ENCODE data around the gene TUB. TPM values are rescaled to one million over a fixed set of nuclear protein-coding genes. Genes with fewer than 3 reads are reported as not detected.

The TUB gene
- total and polyA plus RNA-seq, 2 of the 8 experiments (the other 6 are each of a cell fraction or from before 2014, with no cell fraction given): 15.3 to 31.3 TPM

GRCh38 chr11:8097468-8097867, 16.5 kb downstream of the TUB start:
- Histone ChIP-seq H3K4me3 (ENCODE audit: extremely low read depth in 1 of 4, insufficient read depth in 2 of 4, low read depth in 3 of 4, low read length in 4 of 4) (no peak overlapping the region), H3K4me2 (ENCODE audit: insufficient read depth in 1 of 2, low read depth in 2 of 2, low read length in 2 of 2) (no peak overlapping the region), H3K18ac (ENCODE audit: extremely low read depth, low read length) (no peak overlapping the region), H3K27me3 (replicated peaks in 1 of 4; ENCODE audit: control insufficient read depth in 3 of 4, extremely low read depth in 1 of 4, insufficient read depth in 3 of 4, low read length in 3 of 4) (no peaks in the 10 kb centered on the region; a peak in 1 of 7 replicates), H2AK5ac (ENCODE audit: low read depth, low read length) (no peak overlapping the region), H3K79me2 (ENCODE audit: control insufficient read depth in 1 of 2, insufficient read depth in 2 of 2, low read length in 2 of 2) (no peaks in the 10 kb centered on the region), H3K9ac (replicated peaks in 1 of 4; ENCODE audit: extremely low read depth in 1 of 4, low read depth in 3 of 4, low read length in 3 of 4) (no peak overlapping the region), H3K4me1 (replicated peaks in 1 of 4; ENCODE audit: control insufficient read depth in 3 of 4, insufficient read depth in 4 of 4, low read length in 3 of 4) (no peaks in the 10 kb centered on the region), H3K79me1 (ENCODE audit: low read depth, low read length) (peaks cover 3% of the 10 kb centered on the region; the same call in 1 of the 2 replicates), H3K23me2 (ENCODE audit: low read depth, low read length) (no peaks in the 10 kb centered on the region; the same call in 1 of the 2 replicates), H2BK12ac (ENCODE audit: low read depth, low read length) (no peak overlapping the region), H2AFZ (ENCODE audit: low read length) (no peak overlapping the region), H2BK15ac (ENCODE audit: low read length) (no peak overlapping the region), H3K23ac (ENCODE audit: insufficient read length) (no peak overlapping the region), H4K5ac (ENCODE audit: insufficient read length, low read depth, low read length) (no peak overlapping the region), H3K27ac (ENCODE audit: low read depth, low read length) (no peak overlapping the region), H4K8ac (ENCODE audit: extremely low read depth, insufficient read depth, low read length) (no peak overlapping the region), H4K20me1 (replicated peaks in 1 of 2; ENCODE audit: control insufficient read depth in 1 of 2, insufficient read depth in 2 of 2, low read length in 2 of 2) (peaks cover 11 to 14% of the 10 kb centered on the region in 2 experiments), H2BK5ac (ENCODE audit: low read depth, low read length) (no peak overlapping the region), H3K56ac (replicated peaks; ENCODE audit: insufficient read length, low read depth, low read length) (no peak overlapping the region), H3K14ac (ENCODE audit: insufficient read length) (no peak overlapping the region), H3K4ac (replicated peaks; ENCODE audit: insufficient read length, low read depth, low read length) (no peak overlapping the region), H2BK120ac (replicated peaks; ENCODE audit: low read depth, low read length) (no peak overlapping the region), H3K36me3 (ENCODE audit: control insufficient read depth in 2 of 4, insufficient read depth in 4 of 4, low read length in 3 of 4) (peaks cover 9 to 31% (median 22%) of the 10 kb centered on the region in 4 experiments; a peak in 7 of 8 replicates), H3K9me3 (ENCODE audit: insufficient read depth in 2 of 2, low read depth in 1 of 2, low read length in 1 of 2) (no peaks in the 10 kb centered on the region), H4K91ac (replicated peaks; ENCODE audit: insufficient read length, low read length) (no peak overlapping the region), H2BK20ac (ENCODE audit: low read length) (no peak overlapping the region)
- FAIRE-seq (no peak), DNase-seq (ENCODE audit: low read depth in 1 of 2, low spot score in 2 of 2) (peak in 1 of 2 experiments; percentile 31)
- POLR2A ChIA-PET (ENCODE audit: partially characterized antibody): interaction anchor here (3.2 kb wide), 1 partner anchor 12 kb away, joined by 12 read pairs; no protein-coding TSS in a partner anchor
- CTCF ChIA-PET (ENCODE audit: partially characterized antibody): interaction anchor here (0.9 to 30.2 kb wide), 16 partner anchors 7 to 205 kb away, joined by 3 to 1283 read pairs (median 6); no protein-coding TSS in a partner anchor
- WGBS, 2 experiments (ENCODE audit: extremely low coverage in 1 of 2, insufficient coverage in 1 of 2, insufficient read length in 1 of 2, insufficient replicate concordance in 2 of 2, low coverage in 1 of 2, low lambda C conversion rate in 2 of 2, missing lambda C conversion rate in 1 of 2): 93% methylated on average over 9 of the region's 9 CpGs; no CpG with 5 or more reads in 1 of the 2 experiments
